Melanocyte of skin (primary cell): Measurements from ENCODE around the gene SLC7A14. TPM values are rescaled to one million over a fixed set of nuclear protein-coding genes. Genes with fewer than 3 reads are reported as not detected.

Source experiments
- total RNA-seq, 2 donors: library from RNA; depleted of rRNA; stranded (reverse); fragments of >200 nt; gene quantifications; 2 replicates each; pipeline ENCODE4 v1.2.3, GENCODE V29; 2012

SLC7A14 gene
- total RNA-seq: not detected

GRCh38 chr3:170585937-170586310, at the start of gene SLC7A14:
TSS of gene SLC7A14 (minus strand) at chr3:170586075. CDS start at chr3:170526936, 59,139 bp downstream.

GRCh38 chr3:170418422-170419398, 167.2 kb downstream of the SLC7A14 start, which contains the start of gene CLDN11:
TSS of gene CLDN11 (plus strand) at chr3:170418868. CDS start at chr3:170419067, 199 bp downstream.

Other genes starting within 250 kb of the SLC7A14 start
- gene SKIL, start 228.4 kb downstream of the SLC7A14 start, total RNA-seq: 1 to 10 TPM; 4.8 to 8.0 TPM
- 1 to 10 TPM in 1 of 2 donors, under 1 TPM in 1; 0.69 to 1.7 TPM for gene CLDN11, start 167.2 kb downstream of the SLC7A14 start, total RNA-seq